Keratinocyte (primary cell): Measurements from ENCODE around the gene ACOXL. TPM values are rescaled to one million over a fixed set of nuclear protein-coding genes. Genes with fewer than 3 reads are reported as not detected.

Experiments
- DNase-seq: peaks from one replicate; pipeline ENCODE4 v3.0.0-alpha.2; 2011; ENCODE audit warnings: low read depth, missing footprints, low spot score
- FAIRE-seq: peaks from 2 replicates; lab custom pipeline; 2011; peaks lifted over from hg19 to GRCh38; lab: Jason Lieb, UNC
- H2AFZ ChIP-seq: 2 replicates; pipeline ENCODE4 v1.6.0; 2012; ENCODE audit warnings: low read length, control low read depth, inconsistent platforms; ENCODE audit not compliant: control insufficient read depth
- H3K27ac ChIP-seq: 2 replicates; pipeline ENCODE4 v1.5.1; 2011; ENCODE audit warnings: low read length; ENCODE audit not compliant: control insufficient read depth, insufficient read depth
- H3K27me3 ChIP-seq: 3 replicates; pipeline ENCODE4 v1.6.0; 2011; ENCODE audit warnings: low read length; ENCODE audit not compliant: control insufficient read depth, insufficient read depth; ENCODE audit errors: extremely low read depth
- H3K36me3 ChIP-seq, 2 experiments: 2 replicates in 1 of 2; 3 replicates in 1 of 2; pipeline ENCODE4 v1.5.1; 2011; ENCODE audit warnings: low read length in 2 of 2, mild to moderate bottlenecking in 1 of 2; ENCODE audit not compliant: control insufficient read depth in 2 of 2, insufficient read depth in 2 of 2; ENCODE audit errors: extremely low read depth in 1 of 2
- H3K4me1 ChIP-seq: 3 replicates; pipeline ENCODE4 v1.5.1; 2011; ENCODE audit warnings: low read length; ENCODE audit not compliant: control insufficient read depth, insufficient read depth; ENCODE audit errors: extremely low read depth
- H3K4me2 ChIP-seq: 3 replicates; pipeline ENCODE4 v1.6.0; 2011; ENCODE audit warnings: low read depth, low read length; ENCODE audit not compliant: control insufficient read depth, insufficient read depth; ENCODE audit errors: extremely low read depth
- H3K4me3 ChIP-seq, 3 experiments: fragments of 200-600 bp in 1 of 3; sonication (generic) in 1 of 3; 2 replicates in 2 of 3; 3 replicates in 1 of 3; pipeline ENCODE4 v1.5.1; 2011 to 2016; ENCODE audit warnings: low read length in 3 of 3, mild to moderate bottlenecking in 3 of 3, control low read depth in 2 of 3, inconsistent platforms in 1 of 3, low read depth in 1 of 3, mixed read lengths in 1 of 3, mixed run types in 1 of 3, moderate library complexity in 1 of 3; ENCODE audit not compliant: control insufficient read depth in 2 of 3, insufficient read depth in 2 of 3; ENCODE audit errors: extremely low read depth in 1 of 3
- H3K79me2 ChIP-seq: 2 replicates; pipeline ENCODE4 v1.6.0; 2012; ENCODE audit warnings: low read length; ENCODE audit not compliant: control insufficient read depth, insufficient read depth
- H3K9ac ChIP-seq: 3 replicates; pipeline ENCODE4 v1.6.0; 2011; ENCODE audit warnings: low read length; ENCODE audit not compliant: control insufficient read depth, insufficient read depth; ENCODE audit errors: extremely low read depth
- H3K9me1 ChIP-seq: 3 replicates; pipeline ENCODE4 v1.6.0; 2011; ENCODE audit warnings: low read length; ENCODE audit not compliant: control insufficient read depth, insufficient read depth; ENCODE audit errors: extremely low read depth
- H3K9me3 ChIP-seq: 2 replicates; pipeline ENCODE4 v1.5.1; 2012; ENCODE audit warnings: low read depth, low read length; ENCODE audit not compliant: control insufficient read depth
- H4K20me1 ChIP-seq: 3 replicates; pipeline ENCODE4 v1.6.0; 2011; ENCODE audit warnings: low read length; ENCODE audit not compliant: control insufficient read depth, insufficient read depth; ENCODE audit errors: extremely low read depth
- CTCF ChIP-seq, 3 experiments: IDR thresholded peaks in 1 of 3; conservative IDR thresholded peaks in 1 of 3; optimal IDR thresholded peaks in 1 of 3; 2 replicates in 2 of 3; 3 replicates in 1 of 3; pipeline versions ENCODE3 to v1.5.1; 2011; ENCODE audit warnings: low read length in 3 of 3, mild to moderate bottlenecking in 3 of 3, moderate library complexity in 2 of 3, control low read depth in 1 of 3, inconsistent platforms in 1 of 3; ENCODE audit not compliant: insufficient read depth in 2 of 3; ENCODE audit errors: extremely low read depth in 1 of 3
- EZH2 ChIP-seq: IDR thresholded peaks from one replicate; pipeline ENCODE4 v1.6.1; 2012; ENCODE audit warnings: inconsistent platforms, mild to moderate bottlenecking, low read length, moderate library complexity
- dilution Hi-C: fragments of 300-500 bp; cut with MboI; formaldehyde crosslinking; loops from one replicate; pipeline ENCODE4 v1.7.0; 2020; ENCODE audit warnings: low sequenced_read_pairs; ENCODE audit not compliant: extremely low pct_ligation_motif_present
- polyA plus RNA-seq, 5 experiments: library from polyadenylated mRNA; depleted of rRNA in 3 of 5; stranded (reverse) in 3 of 5; stranded (forward) in 1 of 5; unstranded in 1 of 5; fragments of >200 nt; gene quantifications; 1 replicate in 1 of 5; 2 replicates in 3 of 5; 3 replicates in 1 of 5; pipeline versions ENCODE4 v1.2.1 to v1.2.3, GENCODE V29; 2011 to 2012; ENCODE audit warnings: missing spikeins in 2 of 5, low read depth in 1 of 5, low replicate concordance in 1 of 5

ACOXL gene
- polyA plus RNA-seq, 1 donor (not counting 4 experiments of a cell fraction or from before 2014, with no cell fraction given): 0.04 TPM

- no peaks in the 10 kb centered on the region for H3K79me2 ChIP-seq
- TF ChIP-seq CTCF (optimal IDR thresholded peaks at IDR 0.05 in 1 of 3, IDR thresholded peaks at IDR 0.05 in 1 of 3, conservative IDR thresholded peaks at IDR 0.05 in 1 of 3; ENCODE audit: extremely low read depth in 1 of 3, insufficient read depth in 2 of 3, low read length in 3 of 3) (no peak), EZH2 (no peak)
- peaks cover 28% of the 10 kb centered on the region for H3K27me3 ChIP-seq
- no peak overlapping the region for H3K4me2 ChIP-seq
- dilution Hi-C loops: no loop called here
- FAIRE-seq: no peak
- H3K27ac ChIP-seq: no peak overlapping the region
- DNase-seq: no peak
- H3K9me3 ChIP-seq: no peaks in the 10 kb centered on the region
- no peak overlapping the region for H3K9ac ChIP-seq
- no peaks in the 10 kb centered on the region for H3K9me1 ChIP-seq
- H3K36me3 ChIP-seq: no peaks in the 10 kb centered on the region
- H3K4me1 ChIP-seq: peaks cover 6% of the 10 kb centered on the region
- H2AFZ ChIP-seq: no peak overlapping the region
- H4K20me1 ChIP-seq: no peaks in the 10 kb centered on the region
- no peak overlapping the region for H3K4me3 ChIP-seq
These were observed 4.5 kb upstream of the ACOXL start for GRCh38 chr2:110727923-110728322.

- dilution Hi-C loops: no loop called here
- no peaks in the 10 kb centered on the region for H3K9me3 ChIP-seq
- TF ChIP-seq CTCF (optimal IDR thresholded peaks at IDR 0.05 in 1 of 3, IDR thresholded peaks at IDR 0.05 in 1 of 3, conservative IDR thresholded peaks at IDR 0.05 in 1 of 3; ENCODE audit: extremely low read depth in 1 of 3, insufficient read depth in 2 of 3, low read length in 3 of 3) (no peak), EZH2 (no peak)
- H3K9me1 ChIP-seq: no peaks in the 10 kb centered on the region
- no peaks in the 10 kb centered on the region for H3K36me3 ChIP-seq
- H3K27ac ChIP-seq: no peak overlapping the region
- H3K4me1 ChIP-seq: peaks cover 9% of the 10 kb centered on the region
- no peak overlapping the region for H2AFZ ChIP-seq
- H3K27me3 ChIP-seq: peaks cover 34% of the 10 kb centered on the region
- H3K4me2 ChIP-seq: no peak overlapping the region
- H3K9ac ChIP-seq: no peak overlapping the region
- FAIRE-seq (no peak), DNase-seq (no peak)
- no peaks in the 10 kb centered on the region for H3K79me2 ChIP-seq
- H3K4me3 ChIP-seq: no peak overlapping the region
- no peaks in the 10 kb centered on the region for H4K20me1 ChIP-seq
These were observed 3.3 kb upstream of the ACOXL start for GRCh38 chr2:110729106-110729505.
